A549 treated with RU486 at 1 μM for 4 hours (cell line): ENCODE data around the gene RPL10L. TPM values are rescaled to one million over a fixed set of nuclear protein-coding genes. Genes with fewer than 3 reads are reported as not detected.

Source experiments
- total RNA-seq: library from RNA; stranded (reverse); fragments of 200-300 nt; extraction: Qiagen RNA extraction; gene quantifications from 5 replicates; pipeline ENCODE4 v1.2.3, GENCODE V29; 2022; ENCODE audit warnings: low read depth

Gene RPL10L
- not detected in 5 replicates for total RNA-seq

DNA sequence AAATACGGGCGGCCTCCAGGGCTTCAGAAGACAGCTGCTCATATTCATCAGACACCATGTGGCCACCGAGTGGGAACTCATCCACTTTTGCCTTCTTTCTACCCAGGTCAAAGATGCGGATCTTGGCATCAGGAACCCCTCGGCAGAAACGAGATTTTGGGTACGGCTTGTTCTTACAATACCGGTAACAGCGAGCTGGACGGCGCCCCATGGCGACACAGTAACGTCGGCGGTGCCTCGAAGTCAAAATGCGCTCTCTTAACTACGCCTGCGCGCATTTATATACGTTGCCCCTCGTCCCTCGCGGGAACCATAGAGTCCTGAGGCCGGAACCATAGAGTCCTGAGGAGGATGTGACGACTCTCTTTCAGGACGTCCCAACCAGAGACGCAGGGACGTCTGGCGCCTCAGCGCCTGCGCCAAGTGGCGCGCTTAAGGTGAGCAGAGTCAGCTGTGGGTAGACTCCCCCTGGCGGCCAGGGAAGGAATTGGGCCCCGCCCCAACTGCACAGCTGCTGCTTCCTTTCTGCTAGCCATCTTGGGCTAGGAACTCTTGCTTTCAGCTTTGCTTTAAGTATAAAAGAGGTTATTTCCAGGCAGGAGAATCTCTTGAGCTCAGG, at the start of gene RPL10L:
TSS of gene RPL10L (minus strand) at position 256 of the 619 bp plus-strand sequence. CDS start at position 211, 45 bp downstream.

